NB4 (cell line): ENCODE results near the gene CHRNA5.

Experiments used
- DNase-seq: peaks from one replicate; pipeline ENCODE4 v3.0.0; 2010; ENCODE audit warnings: low read depth
- H3K4me3 ChIP-seq: one replicate; pipeline ENCODE4 v1.5.1; 2011; ENCODE audit warnings: mild to moderate bottlenecking, low read depth, low read length, moderate library complexity
- MAX ChIP-seq: IDR thresholded peaks from 2 replicates; pipeline ENCODE4 v1.6.1; 2011; ENCODE audit warnings: low read depth, low read length
- MYC ChIP-seq: IDR thresholded peaks from 2 replicates; pipeline ENCODE4 v1.6.1; 2011; ENCODE audit warnings: low read depth, low read length
- POLR2A ChIP-seq: IDR thresholded peaks from 2 replicates; pipeline ENCODE4 v1.6.1; 2011; ENCODE audit warnings: mild to moderate bottlenecking; ENCODE audit not compliant: insufficient read length; ENCODE audit errors: extremely low read depth
- TF ChIP-seq, protein P1 (sequence below): IDR thresholded peaks from one replicate; pipeline ENCODE4 v1.5.1; 2012; ENCODE audit warnings: low read depth, low read length

CHRNA5 gene

DNA sequence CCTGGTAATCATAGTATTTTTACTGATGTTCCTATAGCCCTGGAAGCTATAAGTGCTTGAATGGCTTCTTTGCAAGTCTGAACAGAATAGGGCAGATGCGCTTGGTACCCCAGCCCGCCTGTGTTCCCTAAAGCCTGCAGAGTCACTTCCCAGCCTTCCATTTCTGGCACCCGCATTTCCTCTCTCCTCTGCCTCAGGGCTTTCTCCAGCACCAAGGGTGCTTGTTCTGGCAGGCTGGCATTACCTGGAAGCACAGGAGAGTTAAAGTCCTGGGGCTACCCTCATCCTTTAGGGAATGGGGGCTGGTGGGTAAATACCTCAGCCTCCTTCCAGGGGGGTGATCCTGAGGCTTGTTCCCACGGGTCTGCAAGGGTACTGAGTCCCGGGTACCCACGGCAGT lies 62.9 kb downstream of the CHRNA5 start:
- TF ChIP-seq POLR2A, result no peak
- no peak for DNase-seq
- H3K4me3 ChIP-seq, result no peak overlapping the region

DNA sequence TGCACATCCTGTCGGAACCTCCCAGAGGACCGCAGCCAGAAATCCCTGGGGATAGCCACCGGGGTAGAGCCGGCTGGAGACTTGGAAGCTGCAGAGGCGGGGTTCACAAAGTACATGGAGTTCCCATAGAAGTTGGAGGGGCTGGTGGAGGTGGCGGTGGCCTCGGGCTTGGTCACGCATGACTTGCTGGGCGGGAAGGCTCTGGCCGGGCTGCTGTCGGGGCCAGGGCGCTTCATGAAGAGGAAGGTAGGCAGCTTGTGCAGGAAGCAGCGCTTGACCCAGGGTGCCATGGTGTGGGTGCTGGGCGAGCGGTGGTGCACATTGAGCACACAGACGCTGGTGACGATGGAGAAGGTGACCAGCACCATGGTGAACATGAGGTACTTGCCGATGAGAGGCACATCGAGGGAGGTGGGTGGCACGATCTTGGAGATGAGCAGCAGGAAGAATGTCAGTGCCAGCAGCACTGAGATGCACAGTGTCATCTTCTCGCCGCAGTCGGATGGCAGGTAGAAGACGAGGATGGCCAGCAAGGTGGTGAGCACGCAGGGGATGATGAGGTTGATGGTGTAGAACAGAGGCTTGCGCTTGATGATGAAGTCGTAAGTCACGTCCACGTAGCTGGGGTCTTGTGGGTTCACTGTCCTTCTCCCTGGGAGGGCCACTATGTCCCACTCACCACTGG lies 63.9 kb downstream of the CHRNA5 start:
- DNase-seq, result no peak
- no peak overlapping the region for H3K4me3 ChIP-seq
- TF ChIP-seq MYC, result no peak
- TF ChIP-seq MAX, result no peak
- TF ChIP-seq, protein P1, sequence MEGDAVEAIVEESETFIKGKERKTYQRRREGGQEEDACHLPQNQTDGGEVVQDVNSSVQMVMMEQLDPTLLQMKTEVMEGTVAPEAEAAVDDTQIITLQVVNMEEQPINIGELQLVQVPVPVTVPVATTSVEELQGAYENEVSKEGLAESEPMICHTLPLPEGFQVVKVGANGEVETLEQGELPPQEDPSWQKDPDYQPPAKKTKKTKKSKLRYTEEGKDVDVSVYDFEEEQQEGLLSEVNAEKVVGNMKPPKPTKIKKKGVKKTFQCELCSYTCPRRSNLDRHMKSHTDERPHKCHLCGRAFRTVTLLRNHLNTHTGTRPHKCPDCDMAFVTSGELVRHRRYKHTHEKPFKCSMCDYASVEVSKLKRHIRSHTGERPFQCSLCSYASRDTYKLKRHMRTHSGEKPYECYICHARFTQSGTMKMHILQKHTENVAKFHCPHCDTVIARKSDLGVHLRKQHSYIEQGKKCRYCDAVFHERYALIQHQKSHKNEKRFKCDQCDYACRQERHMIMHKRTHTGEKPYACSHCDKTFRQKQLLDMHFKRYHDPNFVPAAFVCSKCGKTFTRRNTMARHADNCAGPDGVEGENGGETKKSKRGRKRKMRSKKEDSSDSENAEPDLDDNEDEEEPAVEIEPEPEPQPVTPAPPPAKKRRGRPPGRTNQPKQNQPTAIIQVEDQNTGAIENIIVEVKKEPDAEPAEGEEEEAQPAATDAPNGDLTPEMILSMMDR, result no peak
- no peak for TF ChIP-seq POLR2A

DNA sequence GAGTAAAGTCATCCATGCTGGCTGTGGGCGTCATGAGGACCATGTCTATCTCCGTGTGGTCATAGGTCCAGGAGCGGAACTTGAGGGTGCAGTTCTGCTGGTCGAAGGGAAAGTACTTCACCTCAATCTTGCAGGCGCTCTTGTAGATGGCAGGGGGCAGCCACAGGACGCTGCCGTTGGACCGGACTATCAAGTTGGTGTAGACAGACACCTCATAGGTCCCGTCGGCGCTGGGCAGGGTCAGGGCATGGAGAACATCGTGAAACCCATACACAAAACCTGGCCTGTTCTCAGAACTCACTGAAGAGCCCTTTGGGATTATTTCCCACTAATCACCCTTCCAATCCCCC lies 64.4 kb downstream of the CHRNA5 start:
- DNase-seq, result no peak
- no peak overlapping the region for H3K4me3 ChIP-seq
- TF ChIP-seq, protein P1, result no peak
- TF ChIP-seq MYC, result no peak

DNA sequence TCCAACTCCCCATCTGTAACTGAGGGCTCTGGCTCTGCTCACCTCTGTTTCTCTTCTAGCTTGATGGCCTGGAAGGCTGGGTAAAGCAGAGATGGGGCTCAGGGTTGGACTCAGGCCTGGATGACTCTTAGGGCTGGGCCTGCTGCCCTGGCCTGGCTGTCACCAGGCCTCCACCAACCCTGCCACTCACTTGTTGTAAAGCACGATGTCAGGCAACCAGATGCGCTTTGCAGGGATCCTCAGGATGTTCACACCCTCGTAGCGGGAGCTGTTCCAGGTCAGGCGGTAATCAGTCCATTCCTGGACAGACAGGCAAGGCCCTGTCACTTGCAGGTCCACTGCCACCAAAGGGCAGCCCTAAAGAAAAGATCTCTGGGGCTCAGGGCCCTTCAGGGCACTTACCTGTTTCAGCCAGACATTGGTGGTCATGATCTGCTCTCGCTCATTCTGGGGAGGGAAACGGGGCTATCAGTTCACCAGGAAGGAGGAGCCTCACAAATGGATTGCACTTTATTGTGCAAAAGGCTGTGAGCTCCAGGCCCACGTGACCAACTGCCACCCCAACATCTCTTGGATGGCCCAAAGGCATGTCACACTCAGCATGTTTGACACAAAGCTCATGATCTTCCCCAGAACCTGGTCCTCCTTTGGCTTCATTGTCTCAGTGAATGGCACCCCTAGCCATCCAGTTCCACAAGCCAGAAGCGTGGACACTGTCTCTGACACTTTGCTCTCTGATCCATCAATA lies 65.7 kb downstream of the CHRNA5 start:
- TF ChIP-seq POLR2A (no peak), MAX (no peak), MYC (no peak)
- TF ChIP-seq, protein P1, result no peak
- no peak for DNase-seq

GRCh38 chr15:78633348-78633747 lies 68.0 kb downstream of the CHRNA5 start:
- no peak for TF ChIP-seq MYC
- TF ChIP-seq MAX, result no peak
- TF ChIP-seq, protein P1, result no peak
- TF ChIP-seq POLR2A, result no peak
- DNase-seq, result no peak
- H3K4me3 ChIP-seq, result no peak overlapping the region

More for the DNA sequence above, 65.7 kb downstream of the CHRNA5 start:
- H3K4me3 ChIP-seq, result no peak overlapping the region

- TF ChIP-seq, protein P1, result no peak
- no peak for TF ChIP-seq MYC
- no peak for TF ChIP-seq MAX
- no peak for TF ChIP-seq POLR2A
- no peak for DNase-seq
- H3K4me3 ChIP-seq, result no peak overlapping the region
These were observed 69.2 kb downstream of the CHRNA5 start for GRCh38 chr15:78634210-78635145.
